Stimulated activated naive CD8-positive, alpha-beta T cell treated with anti-CD3 and anti-CD28 coated beads, Interleukin-15, amount 100 ng/mL, for 72 hours (primary cell): ENCODE results near the gene C10orf90.
"Not testable (repeated sequence)": the region's sequence is repeated elsewhere in the genome, so short reads cannot be mapped to it uniquely, and the experiment has no call there.

ENCODE experiments used
- ATAC-seq: fragments of 150-1000 bp; cut with Tn5 transposase; 2 replicates; pipeline ENCODE4 v1.10.0; 2021; ENCODE audit warnings: mild to moderate bottlenecking, moderate library complexity
- DNase-seq, 2 donors: peaks; one replicate each; pipeline ENCODE4 v3.0.0; 2021 to 2022
- H3K27ac Mint-ChIP-seq, 2 donors: one replicate each; pipeline ENCODE4 v1.8.0; 2022; ENCODE audit warnings: mild to moderate bottlenecking in 2 of 2, mixed read lengths in 2 of 2, moderate library complexity in 2 of 2
- H3K27me3 Mint-ChIP-seq: one replicate; pipeline ENCODE4 v1.8.0; 2022; ENCODE audit warnings: mixed read lengths
- H3K4me1 Mint-ChIP-seq: one replicate; pipeline ENCODE4 v1.8.0; 2022; ENCODE audit warnings: mild to moderate bottlenecking, mixed read lengths
- H3K4me3 Mint-ChIP-seq, 2 donors: one replicate each; pipeline ENCODE4 v1.8.0; 2022; ENCODE audit warnings: mild to moderate bottlenecking in 2 of 2, mixed read lengths in 2 of 2, moderate library complexity in 1 of 2
- H3K9me3 Mint-ChIP-seq, 2 donors: one replicate each; pipeline ENCODE4 v1.8.0; 2022; ENCODE audit warnings: mixed read lengths in 2 of 2

C10orf90 gene

DNA sequence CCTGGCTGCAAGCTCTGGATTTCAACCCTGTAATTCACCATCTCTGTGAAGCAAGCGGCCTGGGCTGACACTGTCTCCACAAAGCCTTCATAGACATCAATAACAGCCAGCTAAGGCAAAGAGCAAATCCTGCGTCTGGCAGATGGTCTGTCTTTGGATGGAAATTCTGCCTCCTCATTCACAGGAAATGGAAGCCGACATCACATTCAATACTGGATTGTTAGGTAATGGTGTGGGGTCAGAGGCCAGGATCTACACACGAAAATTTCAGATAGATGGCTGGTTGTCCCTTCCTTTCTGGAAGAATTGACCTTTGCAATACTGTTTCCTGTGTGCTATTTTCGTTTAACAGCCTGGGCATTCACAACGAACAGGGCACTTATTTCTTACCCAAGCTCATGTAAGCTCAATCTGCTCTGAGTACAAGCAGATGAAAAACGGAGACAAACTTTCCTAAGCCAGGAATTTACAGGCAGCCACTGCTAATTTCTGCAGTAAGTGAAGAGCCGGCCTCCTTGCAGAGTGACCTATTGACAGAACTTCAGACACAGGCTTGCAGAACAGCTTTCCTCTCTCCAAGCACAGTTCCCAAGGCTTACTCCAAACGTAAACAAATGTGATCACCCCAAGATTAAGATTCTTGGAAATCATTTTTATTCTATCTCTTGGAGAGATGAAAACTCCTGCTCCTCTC is 279.2 kb downstream of the C10orf90 start:
- Mint-ChIP-seq H3K27me3 (peaks cover 46% of the 10 kb centered on the region), H3K4me3 (no peak overlapping the region), H3K4me1 (peaks cover 9% of the 10 kb centered on the region), H3K9me3 (peaks cover 14 to 27% of the 10 kb centered on the region in 2 donors), H3K27ac (no peak overlapping the region)
- no peak for ATAC-seq
- no peak for DNase-seq

- Mint-ChIP-seq H3K27me3 (peaks cover 48% of the 10 kb centered on the region), H3K4me1 (peaks cover 9% of the 10 kb centered on the region), H3K9me3 (peaks cover 5 to 23% of the 10 kb centered on the region in 2 donors), H3K4me3 (no peak overlapping the region), H3K27ac (no peak overlapping the region)
- no peak for ATAC-seq
- no peak for DNase-seq
Observed at GRCh38 chr10:126390324-126390723, 280.2 kb downstream of the C10orf90 start.

DNA sequence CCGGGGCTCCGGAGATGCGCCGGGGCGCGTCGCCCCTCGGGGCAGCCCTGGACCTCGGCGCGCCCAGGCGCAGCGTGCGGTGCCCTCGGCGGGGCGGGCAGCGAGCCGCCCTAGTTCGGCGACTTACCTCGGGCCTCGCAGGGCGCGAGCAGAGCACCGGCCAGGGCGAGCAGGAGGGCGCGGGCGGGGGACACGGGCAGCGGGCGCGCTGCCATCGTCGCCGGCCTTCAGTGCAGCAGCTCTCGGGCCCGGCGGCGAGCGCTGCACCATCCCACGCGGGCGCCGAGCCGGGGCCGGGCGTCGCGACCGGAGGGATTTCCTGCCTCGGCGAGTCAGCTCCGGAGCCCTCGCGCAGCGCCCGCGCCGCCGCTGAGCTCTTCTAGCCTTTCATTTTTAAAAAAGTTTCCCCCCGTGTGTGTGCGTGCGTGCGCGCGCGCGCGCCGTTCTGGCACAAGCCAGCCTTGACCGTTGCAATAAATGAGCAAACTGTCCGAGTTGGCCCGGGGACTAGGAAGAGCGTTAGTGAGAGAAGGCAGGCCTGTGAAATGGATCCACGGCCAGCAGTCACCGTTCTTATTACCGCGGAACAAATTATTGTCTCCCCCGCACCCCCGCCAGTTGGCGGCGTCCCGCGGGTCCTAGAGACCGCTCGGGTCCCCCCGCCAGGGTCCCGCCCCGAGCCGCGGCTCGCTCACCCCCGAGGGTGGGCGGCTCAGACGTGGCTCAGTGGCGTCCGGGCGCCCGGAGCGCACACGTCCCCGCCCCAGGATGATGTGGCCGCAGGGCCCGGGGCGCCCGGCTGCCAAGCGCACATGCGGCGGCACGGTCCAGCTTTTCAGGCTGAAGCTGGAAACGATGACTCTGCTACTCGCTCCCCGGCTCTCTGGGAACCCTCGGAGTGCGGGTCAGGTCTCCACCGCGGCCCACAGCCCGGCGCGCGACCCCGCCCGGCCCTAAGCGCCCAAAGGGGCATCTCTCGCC is 282.3 kb downstream of the C10orf90 start, which contains the start of gene ADAM12:
Gene ADAM12, minus strand, starts transcription at position 547 of the 981 bp plus-strand sequence. Its CDS starts 332 bp downstream, at position 215.
- peak within 1 kb of the TSS in 1 of 2 donors; percentile 69 for H3K27ac Mint-ChIP-seq
- H3K4me1 Mint-ChIP-seq: peaks cover 9% of the 10 kb centered on the region
- no peak for ATAC-seq
- peak within 1 kb of the TSS; percentile 56 to 59 for H3K4me3 Mint-ChIP-seq
- DNase-seq: no peak
- peaks cover 50% of the 10 kb centered on the region for H3K27me3 Mint-ChIP-seq
- H3K9me3 Mint-ChIP-seq: peaks cover 4 to 15% of the 10 kb centered on the region in 2 donors

- Mint-ChIP-seq H3K27me3 (peaks cover 50% of the 10 kb centered on the region), H3K4me3 (peak overlapping the region; percentile 56 to 59), H3K27ac (no peak overlapping the region), H3K4me1 (peaks cover 9% of the 10 kb centered on the region), H3K9me3 (peaks cover 4 to 15% of the 10 kb centered on the region in 2 donors)
- peak; percentile 45 for ATAC-seq
- DNase-seq: peak in 1 of 2 donors; percentile 33
Observed at GRCh38 chr10:126387041-126387921, 283.2 kb downstream of the C10orf90 start.

DNA sequence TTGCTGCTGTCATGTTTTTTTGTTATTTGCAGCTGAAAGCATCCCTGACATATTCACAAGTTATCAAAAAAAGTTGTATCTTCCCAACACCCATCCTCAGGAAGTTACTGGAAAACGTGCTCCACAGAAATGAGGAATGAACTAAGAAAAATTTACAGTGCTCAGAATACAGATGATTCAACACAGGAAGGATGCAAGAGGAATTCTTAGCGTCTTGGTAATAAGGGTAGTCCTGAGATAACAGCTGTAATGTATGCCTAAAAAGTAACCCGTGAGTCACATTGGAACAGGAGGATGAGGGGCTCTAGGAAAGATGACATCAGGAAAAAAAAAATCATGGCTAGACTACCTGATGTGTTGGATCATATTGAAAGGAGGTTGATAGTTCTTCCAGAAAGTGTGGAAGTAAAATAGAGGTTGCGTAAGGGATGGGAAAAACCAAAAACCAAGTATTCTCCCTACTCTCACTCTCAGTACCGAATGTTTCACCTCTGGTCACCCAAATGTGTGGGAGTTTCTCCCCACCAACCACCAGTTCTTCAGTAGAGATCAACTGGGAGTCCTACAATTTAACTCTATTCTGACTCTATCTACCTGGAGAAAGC is 286.1 kb downstream of the C10orf90 start:
- peaks cover 9% of the 10 kb centered on the region for H3K4me1 Mint-ChIP-seq

DNA sequence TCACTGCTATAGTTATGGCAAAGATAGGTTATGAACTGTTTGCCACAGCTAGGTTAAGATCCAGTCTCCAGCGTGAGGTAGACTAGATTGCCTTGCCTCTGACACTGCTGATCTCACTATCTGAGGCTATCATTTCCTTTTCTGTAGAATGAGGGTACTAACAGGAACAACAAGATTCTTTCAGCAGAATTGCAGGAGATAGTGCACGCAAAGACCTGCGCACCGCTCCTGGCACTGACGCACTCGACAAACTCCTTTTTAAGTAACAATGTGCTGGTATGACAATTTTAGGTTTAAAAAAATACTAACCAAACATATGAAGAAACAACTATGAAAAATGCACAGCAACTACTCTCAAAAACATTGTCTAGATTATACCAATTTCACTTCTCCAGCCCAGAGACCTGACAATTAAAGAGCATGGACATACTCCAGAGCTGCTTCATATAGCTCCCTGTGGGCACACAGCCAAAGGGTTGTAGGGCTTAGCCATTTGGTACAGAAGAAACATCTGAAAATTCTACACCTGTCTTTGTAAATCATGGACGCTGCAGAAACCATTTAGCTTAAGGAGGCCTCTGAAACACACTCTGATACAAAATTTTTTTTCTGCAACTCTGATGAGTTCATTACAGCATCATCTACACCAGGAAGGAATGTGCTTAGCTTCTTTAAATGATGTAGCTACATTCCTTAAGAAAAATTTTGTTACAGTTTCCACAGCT is 290.0 kb downstream of the C10orf90 start:
- H3K4me1 Mint-ChIP-seq: no peaks in the 10 kb centered on the region
- H3K27ac Mint-ChIP-seq: no peak overlapping the region

More for the DNA sequence above, 286.1 kb downstream of the C10orf90 start:
- no peak overlapping the region for H3K27ac Mint-ChIP-seq
- DNase-seq (no peak), ATAC-seq (no peak)
- no peak overlapping the region for H3K4me3 Mint-ChIP-seq
- peaks cover 33% of the 10 kb centered on the region for H3K27me3 Mint-ChIP-seq
- peaks cover 0 to 15% of the 10 kb centered on the region in 2 donors for H3K9me3 Mint-ChIP-seq

DNA sequence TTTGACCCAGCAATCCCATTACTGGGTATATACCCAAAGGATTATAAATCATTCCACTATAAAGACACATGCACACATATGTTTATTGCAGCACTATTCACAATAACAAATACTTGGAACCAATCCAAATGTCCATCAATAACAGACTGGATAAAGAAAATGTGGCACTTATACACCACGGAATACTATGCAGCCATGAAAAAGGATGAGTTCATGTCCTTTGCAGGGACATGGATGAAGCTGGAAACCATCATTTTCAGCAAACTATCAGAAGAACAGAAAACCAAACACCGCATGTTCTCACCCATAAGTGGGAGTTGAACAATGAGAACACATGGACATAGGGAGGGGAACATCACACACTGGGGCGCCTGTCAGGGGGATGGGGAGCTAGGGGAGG is 291.3 kb downstream of the C10orf90 start:
- H3K4me1 Mint-ChIP-seq, H3K27ac Mint-ChIP-seq, ATAC-seq, DNase-seq, H3K27me3 Mint-ChIP-seq, H3K4me3 Mint-ChIP-seq: not testable (repeated sequence)
- H3K9me3 Mint-ChIP-seq: peaks cover 13 to 15% of the 10 kb centered on the region in 2 donors

More for the DNA sequence above, 290.0 kb downstream of the C10orf90 start:
- H3K9me3 Mint-ChIP-seq: peaks cover 4 to 12% of the 10 kb centered on the region in 2 donors
- DNase-seq (no peak), ATAC-seq (no peak)
- H3K27me3 Mint-ChIP-seq: peaks cover 4% of the 10 kb centered on the region
- no peak overlapping the region for H3K4me3 Mint-ChIP-seq

GRCh38 chr10:126376956-126377355 is 293.5 kb downstream of the C10orf90 start:
- H3K4me3 Mint-ChIP-seq: no peak overlapping the region
- DNase-seq (no peak), ATAC-seq (no peak)
- H3K9me3 Mint-ChIP-seq: peaks cover 13 to 17% of the 10 kb centered on the region in 2 donors
- H3K27me3 Mint-ChIP-seq: no peaks in the 10 kb centered on the region
- no peak overlapping the region for H3K27ac Mint-ChIP-seq
- no peaks in the 10 kb centered on the region for H3K4me1 Mint-ChIP-seq

GRCh38 chr10:126375926-126376554 is 294.5 kb downstream of the C10orf90 start:
- no peak for ATAC-seq
- Mint-ChIP-seq H3K4me1 (no peaks in the 10 kb centered on the region), H3K27me3 (no peaks in the 10 kb centered on the region), H3K9me3 (peaks cover 13 to 17% of the 10 kb centered on the region in 2 donors), H3K4me3 (no peak overlapping the region), H3K27ac (no peak overlapping the region)
- DNase-seq: no peak

DNA sequence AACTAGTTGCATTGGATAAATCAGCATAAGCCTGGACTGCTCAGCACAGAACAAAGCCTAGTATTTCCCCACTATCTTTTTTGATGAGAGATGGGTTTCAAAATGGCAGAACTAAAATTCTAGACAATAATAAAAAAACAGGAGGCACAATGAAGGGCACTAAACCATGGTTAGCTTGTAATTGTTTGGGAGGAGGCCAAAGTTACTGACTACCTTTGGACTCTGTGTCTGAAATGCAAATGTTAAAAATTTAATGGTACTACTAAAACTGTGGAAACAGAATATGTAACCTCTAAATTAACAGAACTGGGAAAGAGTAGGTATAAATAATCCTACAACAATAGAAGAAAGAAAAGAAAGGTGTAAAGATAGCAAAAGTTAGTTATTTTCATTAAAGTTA is 295.2 kb downstream of the C10orf90 start:
- Mint-ChIP-seq H3K4me3 (no peak overlapping the region), H3K27me3 (no peaks in the 10 kb centered on the region), H3K9me3 (peaks cover 13 to 17% of the 10 kb centered on the region in 2 donors), H3K4me1 (no peaks in the 10 kb centered on the region), H3K27ac (no peak overlapping the region)
- DNase-seq (no peak), ATAC-seq (no peak)
